ENCODE measurements around the gene MCF2L2. TPM values are rescaled to one million over a fixed set of nuclear protein-coding genes. Genes with fewer than 3 reads are reported as not detected.
"Not testable (repeated sequence)": the region's sequence is repeated elsewhere in the genome, so short reads cannot be mapped to it uniquely, and the experiment has no call there.

Gene MCF2L2
- polyA plus RNA-seq, 1 experiment: 0.11 TPM

GRCh38 chr3:183473969-183474368 is 45.5 kb upstream of the MCF2L2 start:
- Histone ChIP-seq H3K36me3 (ENCODE audit: control insufficient read depth, insufficient read depth, low read length) (no peaks in the 10 kb centered on the region), H3K4me3 (ENCODE audit: low read depth, low read length) (no peak overlapping the region), H3K27me3 (ENCODE audit: control insufficient read depth, insufficient read depth, low read length) (peaks cover 2% of the 10 kb centered on the region; the same call in 1 of the 2 replicates)
- DNase-seq (ENCODE audit: low read depth): no peak
- ChIA-PET CTCF (interaction anchor here (2.7 kb wide), 1 partner anchor 9 kb away, joined by 11 read pairs; no protein-coding TSS in a partner anchor), POLR2A (no interaction called here)
- no peak for TF ChIP-seq CTCF (IDR thresholded peaks at IDR 0.05; ENCODE audit: insufficient read depth, low read depth, low read length)

- CTCF ChIA-PET: interaction anchor here (2.7 kb wide), 1 partner anchor 10 kb away, joined by 11 read pairs; no protein-coding TSS in a partner anchor
- no peak for DNase-seq (ENCODE audit: low read depth)
- Histone ChIP-seq H3K36me3 (ENCODE audit: control insufficient read depth, insufficient read depth, low read length) (no peaks in the 10 kb centered on the region), H3K27me3 (ENCODE audit: control insufficient read depth, insufficient read depth, low read length) (peaks cover 5% of the 10 kb centered on the region), H3K4me3 (ENCODE audit: low read depth, low read length) (no peak overlapping the region)
- no peak for TF ChIP-seq CTCF (IDR thresholded peaks at IDR 0.05; ENCODE audit: insufficient read depth, low read depth, low read length)
- POLR2A ChIA-PET: no interaction called here
Measured at GRCh38 chr3:183472155-183472554, 43.7 kb upstream of the MCF2L2 start.

- Histone ChIP-seq H3K27me3 (ENCODE audit: control insufficient read depth, insufficient read depth, low read length) (peaks cover 3% of the 10 kb centered on the region; the same call in 1 of the 2 replicates), H3K4me3 (ENCODE audit: low read depth, low read length) (no peak overlapping the region), H3K36me3 (ENCODE audit: control insufficient read depth, insufficient read depth, low read length) (no peaks in the 10 kb centered on the region)
- CTCF ChIA-PET: interaction anchor here (0.6 to 2.7 kb wide), 13 partner anchors 11 to 795 kb away, joined by 3 to 16 read pairs (median 3); partner anchors contain the start of gene PARL
- TF ChIP-seq CTCF (IDR thresholded peaks at IDR 0.05; ENCODE audit: insufficient read depth, low read depth, low read length): no peak
- DNase-seq (ENCODE audit: low read depth): no peak
- POLR2A ChIA-PET: no interaction called here
Measured at GRCh38 chr3:183468424-183468823, 40.0 kb upstream of the MCF2L2 start.

- H3K4me3 ChIP-seq (ENCODE audit: low read depth, low read length): no peak overlapping the region
- ChIA-PET CTCF (interaction anchor here (0.5 to 0.9 kb wide), 2 partner anchors 278 to 418 kb away, joined by 3 read pairs; partner anchors contain the start of gene PARL), POLR2A (no interaction called here)
- no peak for DNase-seq (ENCODE audit: low read depth)
- no peaks in the 10 kb centered on the region for H3K36me3 ChIP-seq (ENCODE audit: control insufficient read depth, insufficient read depth, low read length)
- H3K27me3 ChIP-seq (ENCODE audit: control insufficient read depth, insufficient read depth, low read length): peaks cover 3% of the 10 kb centered on the region; the same call in 1 of the 2 replicates
- no peak for TF ChIP-seq CTCF (IDR thresholded peaks at IDR 0.05; ENCODE audit: insufficient read depth, low read depth, low read length)
Measured at GRCh38 chr3:183466575-183466974, 38.2 kb upstream of the MCF2L2 start.

GRCh38 chr3:183465710-183466109 is 37.3 kb upstream of the MCF2L2 start:
- CTCF ChIA-PET; H3K36me3 ChIP-seq (ENCODE audit: control insufficient read depth, insufficient read depth, low read length); H3K4me3 ChIP-seq (ENCODE audit: low read depth, low read length); H3K27me3 ChIP-seq (ENCODE audit: control insufficient read depth, insufficient read depth, low read length); DNase-seq (ENCODE audit: low read depth); POLR2A ChIA-PET: not testable (repeated sequence)

GRCh38 chr3:183464480-183464879 is 36.1 kb upstream of the MCF2L2 start:
- no peak for TF ChIP-seq CTCF (IDR thresholded peaks at IDR 0.05; ENCODE audit: insufficient read depth, low read depth, low read length)
- POLR2A ChIA-PET: no interaction called here
- DNase-seq (ENCODE audit: low read depth): no peak
- CTCF ChIA-PET: interaction anchor here (1.1 kb wide), 1 partner anchor 305 kb away, joined by 4 read pairs; no protein-coding TSS in a partner anchor
- Histone ChIP-seq H3K4me3 (ENCODE audit: low read depth, low read length) (no peak overlapping the region), H3K27me3 (ENCODE audit: control insufficient read depth, insufficient read depth, low read length) (peaks cover 3% of the 10 kb centered on the region; the same call in 1 of the 2 replicates), H3K36me3 (ENCODE audit: control insufficient read depth, insufficient read depth, low read length) (no peaks in the 10 kb centered on the region)

All from BJ (cell line).